Kidney (tissue), 14 donors: Measurements from ENCODE around the gene CD300A. TPM values are rescaled to one million over a fixed set of nuclear protein-coding genes. Genes with fewer than 3 reads are reported as not detected.

Experiments used
- DNase-seq, 5 donors: peaks; one replicate each; pipeline ENCODE4 v3.0.0-alpha.2; 2013 to 2020
- FAIRE-seq: peaks from 2 replicates; lab custom pipeline; 2012; peaks lifted over from hg19 to GRCh38; lab: Jason Lieb, UNC
- H3K27ac ChIP-seq, 2 donors: one replicate each; pipeline ENCODE4 v1.7.0; 2013; ENCODE audit warnings: low read depth in 2 of 2, low read length in 2 of 2, inconsistent platforms in 1 of 2
- H3K27me3 ChIP-seq: one replicate; pipeline ENCODE4 v1.7.1; 2013; ENCODE audit warnings: low read length, inconsistent platforms; ENCODE audit not compliant: control insufficient read depth, insufficient read depth
- H3K36me3 ChIP-seq, 3 donors: one replicate each; pipeline versions ENCODE4 v1.7.0 to v1.7.1; 2013; ENCODE audit warnings: low read length in 3 of 3, control low read depth in 1 of 3, inconsistent platforms in 1 of 3; ENCODE audit not compliant: insufficient read depth in 3 of 3, control insufficient read depth in 2 of 3
- H3K4me1 ChIP-seq, 3 donors: one replicate each; pipeline versions ENCODE4 v1.7.0 to v1.7.1; 2013; ENCODE audit warnings: low read length in 3 of 3, inconsistent platforms in 1 of 3, low read depth in 1 of 3; ENCODE audit not compliant: control insufficient read depth in 2 of 3, insufficient read depth in 2 of 3
- H3K4me3 ChIP-seq, 3 donors: one replicate each; pipeline versions ENCODE4 v1.7.0 to v1.8.1; 2013; ENCODE audit warnings: low read length in 3 of 3, control low read depth in 1 of 3, inconsistent platforms in 1 of 3
- H3K9ac ChIP-seq, 3 donors: one replicate each; pipeline versions ENCODE4 v1.7.0 to v1.7.1; 2013; ENCODE audit warnings: low read length in 3 of 3, control low read depth in 1 of 3, inconsistent platforms in 1 of 3
- H3K9me3 ChIP-seq, 3 donors: one replicate each; pipeline versions ENCODE4 v1.7.0 to v1.7.1; 2013; ENCODE audit warnings: low read length in 3 of 3, control low read depth in 1 of 3, inconsistent platforms in 1 of 3; ENCODE audit not compliant: control insufficient read depth in 2 of 3, insufficient read depth in 1 of 3
- CTCF ChIP-seq: IDR thresholded peaks from 3 replicates; pipeline ENCODE4 v1.5.1; 2012; ENCODE audit warnings: mild to moderate bottlenecking, moderate library complexity, borderline replicate concordance; ENCODE audit not compliant: insufficient read depth; ENCODE audit errors: extremely low read depth
- intact Hi-C: fragments of 100-400 bp; cut with DNase I; formaldehyde crosslinking; loops from one replicate; pipeline ENCODE4 v1.11.1; 2022
- polyA plus RNA-seq: library from polyadenylated mRNA; stranded (reverse); fragments of 350-450 nt; fragmentation: Illumina TruSeq; extraction: RNeasy Lipid Tissue Mini Kit (QIAGEN cat#74804); gene quantifications from one replicate; pipeline ENCODE4 v1.2.3, GENCODE V29; 2014; ENCODE audit warnings: low read depth, low replicate concordance; ENCODE audit not compliant: insufficient read depth
- total RNA-seq: library from RNA; stranded (reverse); fragmentation: NEBNext Ultra II Directional; extraction: Animal tissue kit (Norgen Biotek cat#: 25700); gene quantifications from one replicate; pipeline ENCODE4 v1.2.1, GENCODE V29; 2021
- donor health status: control.
- donor health status: control.
- donor health status: control.
- donor health status: control.
- donor health status: control.
- donor health status: DM: yes; HTN: yes; CAD: no.
- donor health status: Normal renal cell carcinoma (clear cell type).

CD300A gene
- total and polyA plus RNA-seq, 2 donors from 2014 or later = 3.1 to 8.2 TPM

DNA sequence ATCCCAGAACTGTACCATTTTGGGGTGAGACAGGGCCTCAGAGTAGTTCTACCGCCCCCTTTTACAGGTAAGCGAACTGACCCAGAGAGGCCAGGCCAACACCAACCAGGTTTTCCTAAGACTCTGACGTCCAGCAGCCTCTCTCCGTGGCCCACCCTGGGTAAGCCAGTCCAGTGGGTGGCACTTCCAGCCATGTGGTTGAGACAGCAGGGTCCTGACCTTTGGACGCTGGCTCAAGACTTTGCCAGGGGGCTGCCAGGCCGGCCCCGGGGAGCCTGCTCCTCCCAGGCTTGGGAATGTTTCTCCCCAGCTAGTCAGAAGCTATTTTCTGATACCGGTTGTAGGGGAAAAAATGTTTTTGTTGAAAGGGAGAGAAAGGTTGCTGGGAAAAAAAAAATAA is 17.7 kb upstream of the CD300A start:
- Histone ChIP-seq H3K4me3 (no peak overlapping the region), H3K9ac (peak overlapping the region in 1 of 3 donors; percentile 19), H3K27me3 (no peaks in the 10 kb centered on the region), H3K27ac (peak overlapping the region; percentile 9 to 58), H3K36me3 (peaks cover 0 to 10% (median 6%) of the 10 kb centered on the region in 3 donors), H3K9me3 (no peaks in the 10 kb centered on the region), H3K4me1 (peaks cover 0 to 68% (median 33%) of the 10 kb centered on the region in 3 donors)
- FAIRE-seq (no peak), DNase-seq (peak in 1 of 5 donors; percentile 69)
- TF ChIP-seq CTCF = no peak
- intact Hi-C loops = no loop called here

DNA sequence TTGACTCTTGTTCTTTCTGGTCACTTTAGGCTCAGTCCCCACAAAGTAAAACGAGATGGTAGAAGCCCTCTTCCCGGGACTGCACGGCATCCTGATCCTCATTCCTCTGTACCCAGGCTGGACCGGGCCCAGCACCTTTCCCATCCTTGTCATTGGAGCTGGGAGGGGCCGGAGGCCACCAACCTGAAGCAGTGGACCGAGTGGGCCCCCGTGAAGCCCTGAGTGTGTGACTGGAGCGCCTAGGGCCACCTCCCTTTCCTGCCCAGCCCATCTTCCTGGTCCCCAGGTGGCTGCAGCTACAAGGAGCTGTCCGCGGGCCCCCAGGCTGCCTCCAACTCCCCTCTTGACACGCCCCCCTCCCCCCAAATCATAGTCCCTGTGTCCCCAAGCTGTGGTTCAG is 17.1 kb upstream of the CD300A start:
- intact Hi-C loops = no loop called here
- Histone ChIP-seq H3K9me3 (no peaks in the 10 kb centered on the region), H3K4me3 (no peak overlapping the region), H3K36me3 (peaks cover 0 to 6% (median 3%) of the 10 kb centered on the region in 3 donors), H3K4me1 (peaks cover 0 to 63% (median 27%) of the 10 kb centered on the region in 3 donors), H3K9ac (peak overlapping the region in 1 of 3 donors; percentile 19), H3K27ac (peak overlapping the region; percentile 58 to 72), H3K27me3 (no peaks in the 10 kb centered on the region)
- TF ChIP-seq CTCF = no peak
- DNase-seq (peak in 2 of 5 donors; percentile 43 to 65), FAIRE-seq (no peak)

- no peak for FAIRE-seq
- peaks cover 0 to 4% (median 3%) of the 10 kb centered on the region in 3 donors for H3K36me3 ChIP-seq
- H3K4me1 ChIP-seq = peaks cover 0 to 63% (median 27%) of the 10 kb centered on the region in 3 donors
- H3K9ac ChIP-seq = no peak overlapping the region
- TF ChIP-seq CTCF = no peak
- peak overlapping the region; percentile 58 to 72 for H3K27ac ChIP-seq
- H3K27me3 ChIP-seq = no peaks in the 10 kb centered on the region
- intact Hi-C loops = no loop called here
- no peaks in the 10 kb centered on the region for H3K9me3 ChIP-seq
- peak in 1 of 5 donors; percentile 67 for DNase-seq
- no peak overlapping the region for H3K4me3 ChIP-seq
These were observed 16.7 kb upstream of the CD300A start for GRCh38 chr17:74449773-74450172.

DNA sequence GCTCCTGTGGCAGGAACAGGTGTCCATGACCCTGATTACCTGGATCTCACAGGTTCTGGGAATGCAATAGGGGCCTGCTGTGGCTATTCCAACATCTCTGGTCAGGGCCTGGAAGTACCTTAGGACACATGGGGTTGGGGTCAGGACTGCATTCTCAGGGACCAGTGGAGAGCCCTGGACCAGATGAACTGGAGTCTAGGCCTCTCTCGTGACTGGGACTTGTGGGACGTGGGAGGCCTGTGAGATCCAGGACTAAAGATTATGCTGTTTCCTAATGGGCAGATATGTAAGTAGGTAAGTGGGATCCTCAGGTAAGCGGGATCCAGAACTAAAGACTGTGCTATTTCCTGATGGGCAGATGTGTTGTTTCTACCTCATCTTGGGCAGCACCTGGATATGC is 16.2 kb upstream of the CD300A start:
- Histone ChIP-seq H3K27ac (peak overlapping the region in 1 of 2 donors; percentile 58), H3K27me3 (no peaks in the 10 kb centered on the region), H3K9me3 (no peaks in the 10 kb centered on the region), H3K9ac (no peak overlapping the region), H3K4me3 (no peak overlapping the region), H3K4me1 (peaks cover 0 to 65% (median 26%) of the 10 kb centered on the region in 3 donors), H3K36me3 (peaks cover 0 to 4% (median 3%) of the 10 kb centered on the region in 3 donors)
- FAIRE-seq (no peak), DNase-seq (no peak)
- intact Hi-C loops = no loop called here
- no peak for TF ChIP-seq CTCF
